Measurements from ENCODE around the gene MMADHC. TPM values are rescaled to one million over a fixed set of nuclear protein-coding genes. Genes with fewer than 3 reads are reported as not detected.

Gene MMADHC
- total RNA-seq, 4 donors from 2014 or later, result 140 to 205 (median 169) TPM

GRCh38 chr2:149575277-149575676 is 12.3 kb downstream of the MMADHC start:
- TF ChIP-seq, protein P1, sequence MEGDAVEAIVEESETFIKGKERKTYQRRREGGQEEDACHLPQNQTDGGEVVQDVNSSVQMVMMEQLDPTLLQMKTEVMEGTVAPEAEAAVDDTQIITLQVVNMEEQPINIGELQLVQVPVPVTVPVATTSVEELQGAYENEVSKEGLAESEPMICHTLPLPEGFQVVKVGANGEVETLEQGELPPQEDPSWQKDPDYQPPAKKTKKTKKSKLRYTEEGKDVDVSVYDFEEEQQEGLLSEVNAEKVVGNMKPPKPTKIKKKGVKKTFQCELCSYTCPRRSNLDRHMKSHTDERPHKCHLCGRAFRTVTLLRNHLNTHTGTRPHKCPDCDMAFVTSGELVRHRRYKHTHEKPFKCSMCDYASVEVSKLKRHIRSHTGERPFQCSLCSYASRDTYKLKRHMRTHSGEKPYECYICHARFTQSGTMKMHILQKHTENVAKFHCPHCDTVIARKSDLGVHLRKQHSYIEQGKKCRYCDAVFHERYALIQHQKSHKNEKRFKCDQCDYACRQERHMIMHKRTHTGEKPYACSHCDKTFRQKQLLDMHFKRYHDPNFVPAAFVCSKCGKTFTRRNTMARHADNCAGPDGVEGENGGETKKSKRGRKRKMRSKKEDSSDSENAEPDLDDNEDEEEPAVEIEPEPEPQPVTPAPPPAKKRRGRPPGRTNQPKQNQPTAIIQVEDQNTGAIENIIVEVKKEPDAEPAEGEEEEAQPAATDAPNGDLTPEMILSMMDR (IDR thresholded peaks at IDR 0.05 in 4 of 5, conservative IDR thresholded peaks at IDR 0.05 in 1 of 5), result no peak
- TF ChIP-seq POLR2A (IDR thresholded peaks at IDR 0.05), result no peak
- DNase-seq (no peak), ATAC-seq (no peak)
- Histone ChIP-seq H3K27me3 (no peaks in the 10 kb centered on the region), H3K9me3 (no peaks in the 10 kb centered on the region), H3K27ac (peak overlapping the region in 1 of 4 donors; percentile 20), H3K4me1 (peaks cover 16 to 33% of the 10 kb centered on the region in 2 donors), H3K4me3 (no peak overlapping the region), H3K36me3 (peaks cover 0 to 69% of the 10 kb centered on the region in 2 donors)
- intact Hi-C loops (cut with DNase I; ENCODE audit: low total_unique reads), result no loop called here
- in situ Hi-C loops (cut with MboI; ENCODE audit: low sequenced_read_pairs in 4 of 4), result loop anchor here in 3 of 4 donors (25.0 kb wide), 2 partner anchors 1837 to 1862 kb away; partner anchors contain the start of gene RIF1 (in 2 of the 3)

DNA sequence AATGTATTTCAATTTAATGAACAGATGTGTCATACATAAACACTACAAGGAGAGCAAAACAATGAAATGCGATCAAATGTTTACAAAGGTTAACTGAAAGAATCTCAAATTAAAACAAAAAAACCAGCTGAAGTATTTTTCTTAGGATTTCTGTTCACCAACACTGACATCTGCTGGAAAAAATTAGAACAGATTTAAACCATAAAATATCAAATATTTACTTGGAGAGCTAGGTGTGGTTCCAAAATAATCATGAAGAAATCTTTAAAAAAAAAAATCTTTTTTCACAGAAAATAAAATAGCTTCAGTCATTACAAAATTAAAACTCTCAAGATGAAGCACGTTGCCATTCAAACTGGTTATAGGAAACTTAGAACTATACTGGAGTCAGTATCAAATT is 13.8 kb downstream of the MMADHC start:
- DNase-seq (no peak), ATAC-seq (no peak)
- Histone ChIP-seq H3K36me3 (peaks cover 0 to 75% of the 10 kb centered on the region in 2 donors), H3K4me1 (peaks cover 6 to 21% of the 10 kb centered on the region in 2 donors), H3K27me3 (no peaks in the 10 kb centered on the region), H3K4me3 (no peak overlapping the region), H3K9me3 (no peaks in the 10 kb centered on the region), H3K27ac (peak overlapping the region; percentile 31 to 79 (median 72))
- in situ Hi-C loops (cut with MboI; ENCODE audit: low sequenced_read_pairs in 4 of 4), result no loop called here
- TF ChIP-seq, protein P1 (IDR thresholded peaks at IDR 0.05 in 4 of 5, conservative IDR thresholded peaks at IDR 0.05 in 1 of 5), result peak in 2 of 5 experiments; percentile 16 to 37
- no peak for TF ChIP-seq POLR2A (IDR thresholded peaks at IDR 0.05)
- intact Hi-C loops (cut with DNase I; ENCODE audit: low total_unique reads), result no loop called here

DNA sequence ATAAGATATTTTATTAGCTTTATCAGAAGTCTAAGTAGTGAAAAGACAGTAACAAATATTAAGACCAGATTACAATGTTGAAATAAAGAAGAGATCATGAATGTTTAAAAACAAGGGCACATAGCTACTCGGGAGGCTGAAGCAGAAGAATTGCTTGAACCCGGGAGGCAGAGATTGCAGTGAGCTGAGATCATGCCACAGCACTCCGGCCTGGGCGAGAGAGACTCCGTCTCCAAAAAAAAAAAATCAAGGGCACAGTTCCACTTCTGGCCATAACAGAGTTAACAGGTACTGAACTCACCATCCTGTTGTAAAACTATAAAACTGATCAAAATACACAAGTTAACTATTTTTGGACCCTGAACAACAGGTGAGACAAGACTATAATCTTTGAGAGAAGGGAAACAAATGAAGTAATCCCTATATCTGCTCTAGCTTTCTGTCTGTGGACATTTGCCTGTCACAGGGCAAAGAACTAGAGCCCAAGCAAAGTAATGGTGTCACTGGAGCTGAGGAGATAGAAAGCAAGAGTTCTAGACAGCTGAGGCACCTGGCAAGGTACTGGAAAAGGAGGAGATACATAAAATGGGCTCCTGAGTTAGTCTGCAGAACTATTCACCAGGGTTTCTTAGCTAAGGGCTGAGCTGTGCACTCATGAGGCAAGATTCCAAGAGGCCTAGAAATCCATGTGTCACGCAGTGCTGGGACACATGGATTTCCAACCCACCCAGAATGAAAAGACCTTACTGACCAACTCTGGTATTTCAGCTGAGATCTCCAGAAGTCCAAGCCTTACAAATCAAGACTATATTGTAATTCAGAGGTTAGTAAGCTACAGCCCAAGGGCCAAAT is 15.2 kb downstream of the MMADHC start:
- no peaks in the 10 kb centered on the region for H3K27me3 ChIP-seq
- peaks cover 0 to 75% of the 10 kb centered on the region in 2 donors for H3K36me3 ChIP-seq
- TF ChIP-seq POLR2A (IDR thresholded peaks at IDR 0.05), result no peak
- TF ChIP-seq, protein P1 (IDR thresholded peaks at IDR 0.05 in 4 of 5, conservative IDR thresholded peaks at IDR 0.05 in 1 of 5), result no peak
- H3K9me3 ChIP-seq, result no peaks in the 10 kb centered on the region
- peaks cover 6 to 19% of the 10 kb centered on the region in 2 donors for H3K4me1 ChIP-seq
- intact Hi-C loops (cut with DNase I; ENCODE audit: low total_unique reads) (no loop called here), in situ Hi-C loops (cut with MboI; ENCODE audit: low sequenced_read_pairs in 4 of 4) (no loop called here)
- peak overlapping the region; percentile 68 to 79 (median 72) for H3K27ac ChIP-seq
- peak in 1 of 2 donors; percentile 13 for DNase-seq
- peak; percentile 75 to 86 for ATAC-seq
- no peak overlapping the region for H3K4me3 ChIP-seq

GRCh38 chr2:149568138-149568537 is 19.4 kb downstream of the MMADHC start:
- ATAC-seq (no peak), DNase-seq (no peak)
- Histone ChIP-seq H3K36me3 (peaks cover 0 to 59% of the 10 kb centered on the region in 2 donors), H3K9me3 (no peaks in the 10 kb centered on the region), H3K4me3 (no peak overlapping the region), H3K4me1 (peaks cover 5 to 14% of the 10 kb centered on the region in 2 donors), H3K27ac (no peak overlapping the region), H3K27me3 (no peaks in the 10 kb centered on the region)
- in situ Hi-C loops (cut with MboI; ENCODE audit: low sequenced_read_pairs in 4 of 4) (loop anchor here in 3 of 4 donors (5.0 to 10.0 kb wide), 2 partner anchors 551 to 553 kb away; no protein-coding TSS in a partner anchor), intact Hi-C loops (cut with DNase I; ENCODE audit: low total_unique reads) (no loop called here)
- no peak for TF ChIP-seq POLR2A (IDR thresholded peaks at IDR 0.05)
- TF ChIP-seq, protein P1 (IDR thresholded peaks at IDR 0.05 in 4 of 5, conservative IDR thresholded peaks at IDR 0.05 in 1 of 5), result no peak

All from gastrocnemius medialis (tissue), 4 donors.